Hematopoietic multipotent progenitor cell treated with erythropoietin and hydrocortisone succinate and interleukin-3 and kit ligand, for 8 days (in vitro differentiated cells): ENCODE data around the gene GNA12.
"Not testable (repeated sequence)": the region's sequence is repeated elsewhere in the genome, so short reads cannot be mapped to it uniquely, and the experiment has no call there.

ENCODE experiments used
- DNase-seq: peaks from one replicate; pipeline ENCODE4 v3.0.0-alpha.2; 2015

The GNA12 gene

DNA sequence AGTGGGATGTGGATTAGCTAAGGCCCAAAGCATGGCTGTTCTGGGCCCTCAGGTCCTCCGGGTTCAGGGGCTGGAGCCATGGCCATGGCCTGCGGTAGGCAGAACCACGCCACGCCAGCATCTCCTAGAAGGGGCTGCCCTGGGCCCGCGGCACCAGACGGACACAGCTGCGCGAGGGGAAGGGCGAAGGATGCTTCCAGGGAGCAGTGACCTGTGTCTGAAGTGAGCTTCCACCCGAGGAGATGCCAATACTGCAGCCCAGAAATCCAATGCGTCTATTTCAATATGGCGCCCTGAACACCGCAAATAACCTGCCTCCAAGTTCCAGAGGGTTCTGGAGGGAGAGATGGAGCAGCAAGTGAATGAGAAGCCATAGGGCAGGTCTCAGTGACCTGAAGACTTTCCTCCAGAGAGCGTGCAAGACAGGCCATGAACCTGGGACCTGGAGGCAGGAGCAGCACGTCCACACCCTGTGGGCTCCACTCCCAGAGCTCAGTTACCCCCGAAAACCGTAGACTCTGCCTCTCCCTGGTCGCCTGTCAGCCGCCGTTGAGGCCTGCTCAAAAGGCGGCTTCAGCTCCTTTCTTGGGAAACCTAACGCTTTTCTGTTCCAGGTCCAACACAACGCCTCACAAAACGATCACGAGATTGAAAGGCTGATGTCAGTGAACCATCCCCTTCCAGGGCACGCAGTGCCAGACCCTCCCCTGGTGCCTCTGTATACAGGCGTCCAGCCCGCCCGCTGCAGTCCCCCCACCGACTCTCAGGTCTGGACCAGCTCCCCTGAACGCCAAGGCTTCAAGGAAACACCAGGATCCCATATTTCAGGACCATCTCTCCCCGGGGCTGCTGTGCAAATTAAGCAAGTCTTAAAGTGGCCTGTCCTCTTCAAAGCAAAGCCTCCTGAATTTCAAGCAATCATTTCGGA is 118.7 kb downstream of the GNA12 start:
- DNase-seq = no peak

DNA sequence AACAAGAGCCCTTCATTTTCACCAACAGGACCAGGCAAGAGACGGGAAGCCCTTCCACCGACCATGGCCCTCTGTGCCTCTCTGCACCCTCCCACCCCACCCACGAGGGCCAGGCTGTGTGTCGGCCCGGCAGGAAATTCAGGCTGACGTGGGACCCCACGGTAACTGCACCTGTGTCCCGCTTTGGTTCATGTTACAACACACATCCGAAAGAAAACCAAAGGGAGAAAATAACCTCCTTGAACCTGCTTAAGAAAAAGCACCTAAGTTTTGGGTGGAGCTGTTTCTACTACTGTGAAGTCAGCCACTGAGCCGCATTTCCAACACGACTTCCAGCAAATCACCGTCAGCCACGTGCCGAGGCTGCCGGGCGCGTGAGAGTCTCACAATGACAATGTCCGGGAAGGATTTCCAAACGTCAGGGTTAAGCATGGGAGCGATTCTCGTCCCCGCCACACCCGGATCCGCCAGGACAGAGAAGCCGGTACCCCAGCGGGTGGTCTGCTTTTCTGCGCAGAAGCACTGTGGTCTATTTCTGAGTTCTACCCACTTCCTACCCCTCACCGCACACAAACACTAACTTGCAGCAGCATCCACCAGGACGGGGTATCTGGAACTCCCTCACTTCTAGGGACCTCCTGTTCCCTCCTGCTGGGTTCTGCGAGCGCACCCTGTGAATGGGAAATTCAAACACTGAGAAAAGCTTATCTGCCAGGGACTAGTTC is 119.5 kb downstream of the GNA12 start:
- no peak for DNase-seq

DNA sequence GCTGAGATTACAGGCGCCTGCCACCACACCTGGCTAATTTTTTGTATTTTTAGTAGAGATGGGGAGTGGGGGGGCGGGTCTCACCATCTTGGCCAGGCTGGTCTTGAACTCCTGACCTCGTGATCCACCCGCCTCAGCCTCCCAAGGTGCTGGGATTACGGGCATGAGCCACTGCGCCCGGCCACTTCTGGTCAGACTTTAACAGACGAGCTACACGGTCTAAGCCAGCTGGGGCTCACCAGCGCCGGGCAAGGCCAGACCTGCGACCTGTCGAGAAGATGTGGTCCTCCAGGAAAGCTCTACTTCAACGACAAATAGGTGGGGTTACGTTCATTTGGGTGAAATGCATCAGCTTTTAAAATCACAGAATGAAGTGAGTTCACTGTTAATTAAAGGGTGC is 120.1 kb downstream of the GNA12 start:
- not testable (repeated sequence) for DNase-seq

DNA sequence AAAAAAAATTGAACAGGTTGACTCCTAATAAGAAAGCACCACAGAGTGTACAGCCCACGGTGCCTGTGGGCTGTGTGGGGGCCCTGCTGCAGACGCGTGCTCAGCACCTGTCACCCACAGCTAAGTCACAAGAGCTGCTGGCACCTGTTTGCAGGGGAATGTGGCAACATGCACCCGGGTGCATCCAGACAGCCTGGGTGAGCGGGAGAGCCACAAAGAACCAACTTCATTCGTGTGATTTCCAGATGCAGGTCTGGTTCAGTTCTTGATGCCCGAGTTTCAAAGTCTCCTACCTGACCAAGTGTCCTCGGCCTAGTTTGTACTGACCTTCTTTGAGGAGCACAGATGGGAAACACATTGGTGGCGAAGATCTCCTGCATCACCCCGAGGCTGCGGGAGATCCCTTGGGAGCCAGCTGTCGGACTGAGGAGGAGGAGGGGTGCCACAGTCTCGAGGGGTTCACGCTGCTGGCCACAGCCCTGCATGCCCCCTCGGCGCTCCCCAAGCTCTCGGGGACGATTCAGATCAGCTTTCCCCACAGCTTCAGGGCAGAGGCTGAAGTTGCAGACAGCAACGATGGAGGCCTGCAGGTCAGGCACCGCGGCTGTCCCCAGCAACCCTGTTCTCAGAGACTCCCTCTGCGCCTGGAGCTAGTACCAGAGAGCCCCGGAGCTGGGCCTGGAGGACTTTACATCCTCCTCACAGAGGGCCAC is 120.8 kb downstream of the GNA12 start:
- DNase-seq = no peak

DNA sequence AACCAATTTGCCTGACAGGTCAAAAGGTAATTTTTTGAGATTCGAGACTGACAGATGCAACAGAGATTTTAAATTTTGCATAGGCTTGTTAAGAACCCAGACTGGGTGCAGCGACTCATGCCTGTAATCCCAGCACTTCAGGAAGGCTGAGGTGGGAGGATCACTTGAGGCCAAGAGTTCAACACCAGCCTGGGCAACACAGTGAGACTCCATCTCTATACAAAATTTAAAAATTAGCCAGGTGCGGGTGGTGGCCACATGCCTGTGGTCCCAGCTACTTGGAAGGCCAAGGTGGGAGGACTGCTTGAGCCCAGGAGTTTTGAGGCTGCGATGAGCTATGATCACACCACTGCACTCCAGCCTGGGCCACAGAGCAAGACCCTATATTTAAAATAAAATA is 121.5 kb downstream of the GNA12 start:
- no peak for DNase-seq

DNA sequence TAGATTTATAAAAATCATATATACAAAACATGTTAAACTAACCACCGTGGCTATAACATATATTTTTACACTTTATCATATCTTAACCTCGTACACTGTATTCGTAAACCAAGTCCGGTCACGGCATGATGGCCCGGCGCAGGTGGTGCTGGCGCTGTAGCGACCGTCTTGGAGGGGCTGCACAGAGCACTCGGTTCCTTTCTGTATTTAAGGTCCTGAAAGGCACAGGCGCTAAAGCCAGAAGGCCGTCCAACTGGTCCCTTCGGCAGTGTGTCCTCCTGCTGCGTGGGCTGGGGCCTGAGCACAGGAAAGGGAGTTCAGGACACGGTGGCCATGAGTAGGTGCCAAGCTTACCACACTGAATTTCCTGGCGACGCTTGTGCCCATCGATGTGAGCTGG is 122.3 kb downstream of the GNA12 start:
- no peak for DNase-seq

DNA sequence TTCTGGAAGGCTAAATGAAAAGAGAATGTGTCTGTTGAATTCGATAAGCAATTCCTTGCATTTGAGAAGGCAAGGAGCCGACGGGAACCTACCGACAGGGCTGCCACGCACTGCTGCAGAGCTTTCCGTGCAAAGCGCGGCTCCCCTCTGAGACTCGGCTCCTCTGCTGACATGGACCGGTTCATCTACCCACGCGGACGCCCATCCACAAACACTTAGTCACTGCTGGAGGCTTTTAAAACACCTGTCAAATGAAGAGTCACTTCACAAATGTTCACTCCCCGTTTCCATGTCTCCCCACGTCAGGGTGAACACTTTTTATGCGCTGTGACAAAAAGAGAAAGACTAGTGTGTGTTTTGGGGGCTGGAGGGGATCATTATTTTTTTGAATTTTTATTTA is 124.1 kb downstream of the GNA12 start:
- no peak for DNase-seq

DNA sequence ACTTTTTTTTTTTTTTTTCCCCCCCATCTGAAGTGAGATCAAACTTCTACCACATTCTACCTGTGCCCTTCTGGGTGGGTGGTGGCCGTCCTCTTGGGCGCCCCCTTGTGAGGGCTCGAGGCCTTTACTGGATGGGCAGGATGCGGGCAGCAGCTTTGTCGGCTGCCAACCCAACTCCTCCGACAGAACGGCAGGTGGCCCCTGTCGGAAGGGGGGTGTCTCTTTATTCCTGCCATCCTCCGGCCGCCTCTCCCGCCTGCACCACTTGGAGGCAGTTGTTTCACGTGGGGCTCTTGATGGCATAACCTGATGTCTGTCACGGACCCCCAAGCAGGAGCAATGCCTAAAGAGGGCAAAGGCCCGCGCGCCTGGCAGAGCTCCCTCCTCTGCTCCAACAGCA is 125.1 kb downstream of the GNA12 start:
- DNase-seq = peak; percentile 59

DNA sequence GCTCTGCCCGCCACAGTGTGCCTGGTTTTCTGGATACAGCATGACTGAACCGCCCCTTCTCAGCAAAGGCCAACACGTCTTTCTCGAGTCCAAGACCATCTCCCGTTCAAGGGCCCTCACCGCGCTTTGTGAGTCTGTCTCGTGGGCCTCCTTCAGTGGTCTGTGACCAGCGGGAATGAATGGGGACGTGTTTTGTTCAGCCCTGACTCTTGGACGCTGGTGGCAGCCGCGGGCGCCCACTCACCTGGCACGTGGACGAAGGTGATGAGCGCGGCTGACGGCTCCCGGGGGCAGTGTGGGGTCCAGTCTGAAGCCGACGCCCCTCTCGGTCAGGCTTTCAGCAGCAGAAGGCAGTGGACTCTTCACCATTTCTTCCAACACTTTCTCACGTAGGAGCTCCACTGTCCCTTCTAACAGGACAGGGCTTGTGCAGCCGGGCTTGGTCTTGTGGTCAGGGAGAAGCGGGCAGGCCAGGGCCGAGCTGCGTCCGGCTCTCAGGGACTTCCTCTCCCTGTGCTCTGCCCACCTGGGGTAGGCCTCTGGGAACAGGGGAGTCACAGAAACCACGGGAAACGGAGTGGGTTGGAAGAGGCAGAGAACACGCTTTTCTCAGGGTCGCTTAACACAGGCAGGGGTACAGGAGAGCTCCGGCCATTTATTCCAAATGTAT is 125.7 kb downstream of the GNA12 start:
- no peak for DNase-seq

DNA sequence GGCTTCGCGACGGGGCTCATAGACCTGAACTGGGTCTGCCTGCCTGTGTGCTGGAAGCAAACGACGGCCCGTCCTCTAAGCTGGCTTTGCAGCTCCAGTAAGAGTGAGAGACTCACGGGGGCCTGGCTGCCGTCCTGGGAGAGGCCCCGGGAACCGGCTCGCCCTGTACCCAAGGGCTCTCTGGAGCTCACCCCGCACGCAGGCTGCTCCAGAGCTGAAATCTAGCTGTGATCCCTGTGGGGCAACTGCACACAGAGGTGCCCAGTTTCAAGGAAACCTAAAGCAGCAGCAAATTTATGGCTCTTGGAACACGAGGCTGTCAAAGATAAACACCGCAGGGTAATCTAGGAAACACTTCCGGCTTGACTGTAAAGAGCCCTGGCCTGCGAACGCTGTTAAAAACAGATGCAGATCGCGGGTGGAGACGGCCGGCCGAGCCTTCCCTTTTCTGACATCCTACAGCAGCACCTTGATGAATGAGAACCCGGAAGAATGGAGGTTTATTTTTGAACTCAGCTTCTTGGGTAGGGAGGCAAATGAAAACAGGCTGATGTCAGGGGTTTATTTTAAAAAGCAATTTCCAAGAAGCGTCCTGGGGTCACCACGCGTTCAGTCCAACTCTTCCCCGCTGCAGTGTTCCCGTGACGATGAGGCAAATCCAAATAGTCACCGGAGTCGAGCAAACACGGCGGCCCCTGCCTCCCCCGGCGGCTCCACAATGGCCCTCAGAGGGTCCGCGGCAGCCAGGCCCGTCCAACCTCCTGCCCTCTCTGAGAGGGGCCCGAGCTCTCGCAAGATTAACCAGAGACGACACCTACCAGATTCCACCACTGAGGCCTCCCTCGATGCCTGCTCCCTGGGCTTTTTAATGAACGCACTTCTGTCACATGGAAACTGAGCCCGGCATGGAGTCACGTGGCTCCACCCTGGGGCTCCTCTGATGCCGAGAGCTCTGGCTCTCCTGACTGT is 126.5 kb downstream of the GNA12 start:
- peak; percentile 79 for DNase-seq

DNA sequence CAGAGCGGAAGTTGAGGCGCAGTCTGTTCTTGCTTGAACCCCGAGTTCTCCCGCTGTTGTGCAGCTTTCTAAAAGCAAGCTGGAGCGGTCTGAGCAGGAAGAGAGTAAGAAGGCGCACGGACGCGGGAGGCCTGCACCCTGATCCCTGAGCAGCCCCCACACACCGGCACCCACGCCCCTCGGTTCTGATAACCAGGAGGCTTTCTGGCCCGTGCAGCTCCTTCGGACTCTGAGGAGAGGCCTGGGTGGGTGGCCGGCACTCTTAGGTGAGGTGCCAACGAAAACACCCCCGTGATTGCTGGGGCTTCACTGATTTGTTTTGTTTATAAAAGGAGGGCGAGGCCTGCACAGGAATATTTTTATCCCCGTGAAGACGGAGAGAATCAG is 127.2 kb downstream of the GNA12 start:
- no peak for DNase-seq

DNA sequence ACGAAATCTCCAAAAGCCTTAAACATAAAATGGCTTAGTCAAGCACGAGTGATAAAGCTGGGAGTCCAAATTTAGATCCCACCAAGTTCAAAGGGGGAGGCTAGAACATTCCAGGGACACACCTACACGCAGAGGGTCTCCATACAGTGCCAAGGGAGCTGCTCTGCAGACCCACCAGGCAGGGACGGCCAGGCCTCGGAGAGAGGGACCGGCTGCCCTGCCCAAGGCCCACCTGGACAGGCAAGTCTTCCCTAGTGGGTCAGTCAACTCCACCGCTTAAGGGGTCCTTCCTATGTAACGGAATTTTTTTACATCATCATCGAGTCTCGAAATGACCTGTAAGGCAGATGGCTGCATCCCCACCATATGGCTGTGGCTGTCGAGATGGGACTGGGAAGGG is 127.6 kb downstream of the GNA12 start:
- no peak for DNase-seq

DNA sequence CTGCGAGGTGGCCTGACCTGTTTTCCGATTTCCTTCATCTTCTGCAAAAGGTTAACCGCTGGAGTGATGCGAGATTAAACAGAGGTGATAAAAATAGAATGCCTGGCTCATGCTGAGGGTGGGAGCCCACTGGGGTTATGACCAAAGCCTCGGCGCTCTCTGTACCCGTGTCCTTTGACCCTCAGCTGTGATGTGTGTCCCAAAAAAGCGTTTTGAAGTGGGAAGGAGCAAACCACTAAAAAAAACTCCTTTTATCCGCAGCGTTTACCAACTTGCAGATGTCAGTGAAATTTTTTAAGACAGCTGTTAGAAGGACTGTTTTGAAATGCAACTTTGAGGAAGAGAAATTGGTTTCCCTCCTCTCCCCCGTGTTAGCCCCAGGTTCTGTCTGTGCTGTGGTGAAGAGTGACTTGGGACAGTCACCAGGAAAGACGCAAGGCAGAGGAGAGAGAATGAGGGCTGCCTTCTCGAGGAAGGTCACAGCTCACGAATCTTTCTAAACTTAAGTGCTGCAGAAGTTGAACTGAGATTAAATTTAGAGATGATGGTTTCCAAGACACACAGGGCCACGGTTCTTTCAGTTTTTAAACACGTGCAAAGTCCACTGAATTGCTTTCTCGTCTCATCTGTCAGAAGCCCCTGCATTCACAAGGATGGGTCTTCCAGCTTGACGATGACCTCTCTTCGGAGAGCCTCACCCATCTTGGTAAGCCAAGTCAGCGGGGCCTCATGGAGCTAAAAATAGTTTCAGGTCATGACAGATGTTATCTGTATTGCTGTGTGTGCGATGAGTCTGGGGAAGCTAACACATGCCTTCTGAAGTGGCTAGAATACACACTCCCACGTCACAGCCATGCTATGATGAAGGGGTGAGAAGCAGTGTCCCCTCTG is 128.5 kb downstream of the GNA12 start:
- DNase-seq = no peak

DNA sequence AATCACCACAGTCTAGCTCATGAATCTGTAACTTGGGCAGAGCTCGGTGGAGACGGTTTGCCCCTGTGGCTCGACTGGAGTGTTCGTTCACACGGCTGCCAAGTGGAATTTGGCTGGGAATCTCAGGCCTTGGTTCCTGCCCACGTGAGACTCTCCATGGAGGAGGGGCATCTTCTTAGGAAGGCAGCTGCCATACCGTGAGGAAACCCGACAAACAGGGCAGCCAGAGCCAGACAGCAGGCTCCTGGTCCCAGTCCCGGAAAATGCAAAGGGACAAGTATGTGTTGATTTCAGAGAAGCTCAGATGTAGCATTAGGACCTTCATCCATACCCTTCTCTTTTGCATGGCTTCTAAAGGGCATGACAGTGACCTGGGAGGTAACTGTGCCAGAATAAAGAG is 129.5 kb downstream of the GNA12 start:
- DNase-seq = no peak

DNA sequence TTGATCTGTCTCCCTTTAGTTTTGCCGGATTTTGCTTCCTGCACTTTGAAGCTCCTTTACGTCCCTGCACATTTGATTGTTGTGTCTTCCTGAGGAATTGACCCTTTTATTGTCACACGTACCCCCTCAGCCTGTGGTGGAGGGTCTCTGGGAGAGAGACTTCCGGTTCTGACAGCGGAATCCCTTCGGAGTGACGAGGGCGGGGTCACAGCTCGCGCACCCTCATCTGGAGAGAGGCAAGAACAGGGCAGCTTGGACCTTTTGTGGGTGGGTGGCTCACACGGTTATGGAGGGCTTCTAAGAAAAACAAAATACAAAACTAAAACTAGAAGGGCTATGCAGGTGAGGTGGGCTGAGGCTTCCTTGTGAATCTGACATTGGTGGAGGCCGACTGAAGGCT is 130.1 kb downstream of the GNA12 start:
- no peak for DNase-seq

DNA sequence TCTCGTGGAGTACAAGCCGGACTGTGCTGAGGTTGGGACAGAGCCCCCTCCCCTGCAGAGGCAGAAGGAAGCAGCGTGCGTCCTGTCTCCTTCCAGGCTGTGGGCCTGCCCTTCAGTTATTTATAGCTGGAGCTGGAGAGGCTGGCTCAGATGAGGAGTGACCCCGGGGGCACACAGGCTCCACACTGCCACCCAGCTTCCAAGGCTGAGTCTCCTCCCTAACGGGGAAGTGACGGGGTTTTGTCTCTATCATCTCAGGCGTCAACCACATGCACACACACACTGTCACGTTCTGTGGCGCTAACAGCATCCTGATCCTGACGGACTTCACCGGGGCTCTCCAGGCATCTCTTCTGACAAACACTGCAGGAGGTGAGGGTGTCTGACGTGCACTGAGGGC is 130.7 kb downstream of the GNA12 start:
- DNase-seq = no peak

DNA sequence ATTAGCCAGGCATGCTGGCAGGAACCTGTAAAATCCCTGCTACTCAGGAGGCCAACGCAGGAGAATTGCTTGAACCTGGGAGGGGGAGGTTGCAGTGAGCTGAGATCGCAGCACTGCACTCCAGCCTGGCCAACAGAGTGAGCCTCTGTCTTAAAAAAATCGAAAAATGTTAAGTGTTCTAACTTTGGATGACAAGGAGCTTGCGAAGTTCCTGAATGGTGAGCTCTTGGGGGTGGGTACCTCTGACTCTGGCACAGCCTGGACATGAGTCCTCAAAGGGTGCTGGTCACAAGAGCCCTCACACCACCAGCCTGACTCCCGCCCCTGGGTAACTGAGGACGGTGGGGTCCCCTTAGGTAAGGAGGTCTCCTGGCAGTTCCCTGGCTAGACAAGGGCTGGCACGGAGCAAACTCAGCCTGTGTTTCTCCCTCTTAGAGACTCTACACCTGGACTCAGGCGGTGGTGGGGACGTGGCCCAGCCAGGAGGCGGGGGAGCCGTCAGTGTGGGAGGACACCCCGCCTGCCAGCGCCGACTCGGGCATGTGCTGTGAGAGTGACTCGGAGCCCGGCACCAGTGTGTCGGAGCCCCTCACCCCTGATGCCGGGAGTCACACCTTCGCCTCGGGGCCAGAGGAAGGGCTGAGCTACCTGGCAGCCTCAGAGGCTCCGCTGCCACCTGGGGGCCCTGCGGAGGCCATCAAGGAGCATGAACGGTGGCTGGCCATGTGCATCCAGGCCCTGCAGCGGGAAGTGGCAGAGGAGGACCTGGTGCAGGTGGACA is 132.0 kb downstream of the GNA12 start:
- no peak for DNase-seq

DNA sequence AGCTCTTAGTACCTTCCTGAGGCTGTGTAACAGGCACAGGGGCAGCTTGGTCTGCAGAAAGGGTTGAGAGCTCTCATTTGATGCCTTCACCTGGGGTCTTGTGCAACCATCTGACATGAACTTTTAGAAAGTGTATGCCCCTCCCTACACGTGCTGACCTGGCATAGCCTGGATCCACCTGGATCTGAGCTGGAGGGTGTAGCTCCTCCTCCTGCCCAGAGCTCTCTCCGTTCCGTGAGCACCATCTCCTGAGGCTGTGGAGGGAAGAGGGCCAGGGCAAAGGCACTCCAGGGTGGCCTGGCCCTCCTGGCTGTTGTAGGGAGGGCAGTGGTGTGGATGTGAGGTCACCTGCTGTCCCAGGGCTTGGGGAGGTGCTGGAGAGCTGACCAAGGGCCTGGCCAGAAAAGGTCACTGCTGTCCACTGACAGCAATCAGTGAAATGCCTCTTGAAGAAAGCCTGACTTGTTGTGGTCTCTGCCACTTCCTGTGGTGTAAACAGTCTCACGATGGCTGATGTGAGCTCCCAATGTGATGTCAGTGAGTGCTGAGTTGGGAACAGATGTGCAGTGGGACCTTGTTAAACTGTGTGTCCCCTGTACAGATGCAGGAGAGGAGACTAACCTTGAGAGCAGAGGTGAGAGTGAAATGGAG is 133.1 kb downstream of the GNA12 start:
- no peak for DNase-seq

DNA sequence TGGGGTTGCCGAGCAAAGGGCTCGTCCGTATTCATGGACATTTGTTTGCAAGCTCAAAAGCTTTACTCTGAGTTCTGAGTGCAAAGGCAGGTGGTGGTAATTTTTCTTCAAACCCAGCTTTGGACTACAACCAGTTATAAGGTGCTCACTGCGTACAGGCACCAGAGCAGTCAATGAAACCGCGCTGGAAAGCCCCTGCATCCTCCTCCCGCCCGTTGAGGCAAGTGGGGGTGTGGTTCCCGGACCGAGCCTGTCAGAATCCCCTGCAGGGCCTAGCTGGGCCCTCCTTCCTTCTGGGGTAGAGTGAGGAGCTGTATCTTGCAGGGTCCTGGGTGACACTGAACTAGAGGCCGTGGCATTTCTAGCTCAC is 133.8 kb downstream of the GNA12 start:
- no peak for DNase-seq
